Gastrocnemius medialis (tissue), 4 donors: ENCODE data around the gene EGFR. TPM values are rescaled to one million over a fixed set of nuclear protein-coding genes. Genes with fewer than 3 reads are reported as not detected.

Source experiments
- ATAC-seq, 2 donors: fragments of 150-250 bp; one replicate each; pipeline ENCODE4 v1.9.1; 2016
- DNase-seq, 2 donors: peaks; one replicate each; pipeline ENCODE4 v3.0.0-alpha.2; 2019
- H3K27ac ChIP-seq, 4 donors: fragments of 200-600 bp; sonication (generic); 1 replicate in 1 of 4; 2 replicates in 3 of 4; pipeline ENCODE4 v1.5.1; 2016 to 2018; ENCODE audit warnings: mild to moderate bottlenecking in 2 of 4, moderate library complexity in 1 of 4
- H3K27me3 ChIP-seq, 3 donors: fragments of 200-600 bp; sonication (generic) in 2 of 3; 1 replicate in 1 of 3; 2 replicates in 2 of 3; pipeline versions ENCODE4 v1.5.1 to v1.6.0; 2016 to 2019; ENCODE audit warnings: mild to moderate bottlenecking in 1 of 3, moderate library complexity in 1 of 3
- H3K36me3 ChIP-seq, 2 donors: fragments of 200-600 bp; sonication (generic) in 1 of 2; one replicate each; pipeline ENCODE4 v1.5.1; 2017 to 2018
- H3K4me1 ChIP-seq, 2 donors: fragments of 200-600 bp; sonication (generic) in 1 of 2; one replicate each; pipeline ENCODE4 v1.5.1; 2016 to 2017; ENCODE audit warnings: mild to moderate bottlenecking in 2 of 2
- H3K4me3 ChIP-seq, 4 donors: fragments of 200-600 bp; sonication (generic) in 3 of 4; 1 replicate in 1 of 4; 2 replicates in 3 of 4; pipeline ENCODE4 v1.5.1; 2016 to 2019; ENCODE audit warnings: mild to moderate bottlenecking in 2 of 4
- H3K9me3 ChIP-seq, 3 donors: fragments of 200-600 bp; sonication (generic) in 2 of 3; 1 replicate in 1 of 3; 2 replicates in 2 of 3; pipeline ENCODE4 v1.5.1; 2016 to 2019
- CTCF ChIP-seq, 5 experiments: fragments of 450-650 bp in 3 of 5; fragments of 200-600 bp in 2 of 5; sonication (generic) in 2 of 5; IDR thresholded peaks in 4 of 5; conservative IDR thresholded peaks in 1 of 5; 1 replicate in 4 of 5; 2 replicates in 1 of 5; pipeline ENCODE4 v1.5.1; 2016 to 2019; ENCODE audit warnings: antibody characterized with exemption in 5 of 5, mild to moderate bottlenecking in 3 of 5, moderate library complexity in 3 of 5
- POLR2A ChIP-seq, 2 donors: fragments of 450-650 bp; IDR thresholded peaks; one replicate each; pipeline ENCODE4 v1.6.1; 2017; ENCODE audit warnings: antibody characterized with exemption in 2 of 2, mild to moderate bottlenecking in 2 of 2, moderate library complexity in 2 of 2
- in situ Hi-C, 4 donors: fragments of 200-750 bp; cut with MboI; loops; one replicate each; pipeline versions ENCODE4 v1.15.0 to v1.8.0; 2017; ENCODE audit warnings: low sequenced_read_pairs in 4 of 4
- intact Hi-C: fragments of 100-400 bp; cut with DNase I; formaldehyde crosslinking; loops from one replicate; pipeline ENCODE4 v1.15.1; 2023; ENCODE audit warnings: low total_unique reads
- total RNA-seq, 4 donors: library from RNA; depleted of rRNA; stranded (reverse); fragments of >200 nt; gene quantifications; one replicate each; pipeline versions ENCODE4 v1.1.0 to v1.2.3, GENCODE V29; 2016

The EGFR gene
- total RNA-seq, 4 donors from 2014 or later = 28.0 to 34.8 (median 29.4) TPM

DNA sequence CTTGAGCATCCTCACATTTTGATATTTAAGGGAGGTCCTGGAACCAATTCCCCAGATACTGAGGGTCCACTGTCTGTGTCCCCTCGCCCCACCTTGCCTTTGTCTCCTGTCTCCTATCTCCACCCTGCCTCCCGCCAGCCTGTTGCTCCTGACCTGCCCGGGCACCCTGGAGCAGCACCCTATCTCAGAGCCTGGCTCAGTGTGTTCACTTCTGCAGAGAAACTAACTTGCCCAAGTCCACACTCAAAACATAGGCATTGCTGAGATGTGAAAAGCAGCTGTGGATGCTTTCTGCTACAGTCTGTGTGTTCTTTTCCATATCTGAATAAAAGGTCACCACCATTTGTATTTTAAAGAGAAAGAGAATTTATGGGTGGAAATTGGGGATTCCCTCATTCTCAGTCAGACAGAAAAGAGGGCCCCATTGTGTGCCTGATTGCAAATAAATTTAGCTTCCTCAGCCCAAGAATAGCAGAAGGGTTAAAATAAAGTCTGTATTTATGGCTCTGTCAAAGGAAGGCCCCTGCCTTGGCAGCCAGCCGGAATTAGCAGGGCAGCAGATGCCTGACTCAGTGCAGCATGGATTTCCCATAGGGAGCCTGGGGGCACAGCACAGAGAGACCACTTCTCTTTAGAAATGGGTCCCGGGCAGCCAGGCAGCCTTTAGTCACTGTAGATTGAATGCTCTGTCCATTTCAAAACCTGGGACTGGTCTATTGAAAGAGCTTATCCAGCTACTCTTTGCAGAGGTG is 161.3 kb downstream of the EGFR start:
- no peak for TF ChIP-seq CTCF (IDR thresholded peaks at IDR 0.05 in 4 of 5, conservative IDR thresholded peaks at IDR 0.05 in 1 of 5)
- no peak for TF ChIP-seq POLR2A (IDR thresholded peaks at IDR 0.05)
- no peaks in the 10 kb centered on the region for H3K9me3 ChIP-seq
- intact Hi-C loops = no loop called here
- ATAC-seq (no peak), DNase-seq (no peak)
- H3K4me1 ChIP-seq = peaks cover 16 to 18% of the 10 kb centered on the region in 2 donors
- no peak overlapping the region for H3K4me3 ChIP-seq
- in situ Hi-C loops = no loop called here
- no peak overlapping the region for H3K27ac ChIP-seq
- H3K27me3 ChIP-seq = no peaks in the 10 kb centered on the region
- H3K36me3 ChIP-seq = peaks cover 0 to 15% of the 10 kb centered on the region in 2 donors

DNA sequence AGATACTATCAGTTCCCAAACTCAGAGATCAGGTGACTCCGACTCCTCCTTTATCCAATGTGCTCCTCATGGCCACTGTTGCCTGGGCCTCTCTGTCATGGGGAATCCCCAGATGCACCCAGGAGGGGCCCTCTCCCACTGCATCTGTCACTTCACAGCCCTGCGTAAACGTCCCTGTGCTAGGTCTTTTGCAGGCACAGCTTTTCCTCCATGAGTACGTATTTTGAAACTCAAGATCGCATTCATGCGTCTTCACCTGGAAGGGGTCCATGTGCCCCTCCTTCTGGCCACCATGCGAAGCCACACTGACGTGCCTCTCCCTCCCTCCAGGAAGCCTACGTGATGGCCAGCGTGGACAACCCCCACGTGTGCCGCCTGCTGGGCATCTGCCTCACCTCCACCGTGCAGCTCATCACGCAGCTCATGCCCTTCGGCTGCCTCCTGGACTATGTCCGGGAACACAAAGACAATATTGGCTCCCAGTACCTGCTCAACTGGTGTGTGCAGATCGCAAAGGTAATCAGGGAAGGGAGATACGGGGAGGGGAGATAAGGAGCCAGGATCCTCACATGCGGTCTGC is 162.2 kb downstream of the EGFR start:
- Histone ChIP-seq H3K4me3 (no peak overlapping the region), H3K27me3 (no peaks in the 10 kb centered on the region), H3K9me3 (no peaks in the 10 kb centered on the region), H3K36me3 (peaks cover 0 to 15% of the 10 kb centered on the region in 2 donors), H3K4me1 (peaks cover 21 to 23% of the 10 kb centered on the region in 2 donors), H3K27ac (no peak overlapping the region)
- intact Hi-C loops = no loop called here
- in situ Hi-C loops = no loop called here
- TF ChIP-seq POLR2A (IDR thresholded peaks at IDR 0.05) = no peak
- no peak for TF ChIP-seq CTCF (IDR thresholded peaks at IDR 0.05 in 4 of 5, conservative IDR thresholded peaks at IDR 0.05 in 1 of 5)
- ATAC-seq (no peak), DNase-seq (no peak)

DNA sequence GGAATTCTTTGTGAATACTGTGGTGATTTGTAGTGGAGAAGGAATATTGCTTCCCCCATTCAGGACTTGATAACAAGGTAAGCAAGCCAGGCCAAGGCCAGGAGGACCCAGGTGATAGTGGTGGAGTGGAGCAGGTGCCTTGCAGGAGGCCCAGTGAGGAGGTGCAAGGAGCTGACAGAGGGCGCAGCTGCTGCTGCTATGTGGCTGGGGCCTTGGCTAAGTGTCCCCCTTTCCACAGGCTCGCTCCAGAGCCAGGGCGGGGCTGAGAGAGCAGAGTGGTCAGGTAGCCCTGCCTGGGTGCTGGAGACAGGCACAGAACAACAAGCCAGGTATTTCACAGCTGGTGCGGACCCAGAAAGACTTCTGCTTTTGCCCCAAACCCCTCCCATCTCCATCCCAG is 162.9 kb downstream of the EGFR start:
- intact Hi-C loops = no loop called here
- peaks cover 0 to 15% of the 10 kb centered on the region in 2 donors for H3K36me3 ChIP-seq
- TF ChIP-seq CTCF (IDR thresholded peaks at IDR 0.05 in 4 of 5, conservative IDR thresholded peaks at IDR 0.05 in 1 of 5) (no peak), POLR2A (IDR thresholded peaks at IDR 0.05) (no peak)
- in situ Hi-C loops = no loop called here
- H3K4me3 ChIP-seq = no peak overlapping the region
- DNase-seq = no peak
- H3K27ac ChIP-seq = no peak overlapping the region
- H3K27me3 ChIP-seq = no peaks in the 10 kb centered on the region
- ATAC-seq = no peak
- H3K9me3 ChIP-seq = no peaks in the 10 kb centered on the region
- H3K4me1 ChIP-seq = peaks cover 22 to 23% of the 10 kb centered on the region in 2 donors

GRCh38 chr7:55183897-55184296 is 165.1 kb downstream of the EGFR start:
- Histone ChIP-seq H3K27me3 (no peaks in the 10 kb centered on the region), H3K9me3 (no peaks in the 10 kb centered on the region), H3K4me1 (peaks cover 4 to 9% of the 10 kb centered on the region in 2 donors), H3K27ac (no peak overlapping the region), H3K4me3 (no peak overlapping the region), H3K36me3 (peaks cover 0 to 15% of the 10 kb centered on the region in 2 donors)
- in situ Hi-C loops (no loop called here), intact Hi-C loops (loop anchor here (2.0 kb wide), 1 partner anchor 71 kb away; no protein-coding TSS in a partner anchor)
- no peak for DNase-seq
- no peak for TF ChIP-seq POLR2A (IDR thresholded peaks at IDR 0.05)
- no peak for TF ChIP-seq CTCF (IDR thresholded peaks at IDR 0.05 in 4 of 5, conservative IDR thresholded peaks at IDR 0.05 in 1 of 5)
- ATAC-seq = no peak
